Measurements from ENCODE around the gene TRIML2.
"Not testable (repeated sequence)": the region's sequence is repeated elsewhere in the genome, so short reads cannot be mapped to it uniquely, and the experiment has no call there.

TRIML2 gene

GRCh38 chr4:188106454-188106853, 2.9 kb downstream of the TRIML2 start:
- DNase-seq (ENCODE audit: low read depth): no peak

GRCh38 chr4:188092824-188093223, 16.6 kb downstream of the TRIML2 start:
- DNase-seq (ENCODE audit: low read depth): no peak

GRCh38 chr4:188086858-188087257, 22.5 kb downstream of the TRIML2 start:
- no peak for DNase-seq (ENCODE audit: low read depth)

- DNase-seq (ENCODE audit: low read depth): no peak
These were observed 26.6 kb downstream of the TRIML2 start for GRCh38 chr4:188082796-188083195.

- DNase-seq (ENCODE audit: low read depth): no peak
These were observed 31.3 kb downstream of the TRIML2 start for GRCh38 chr4:188078116-188078515.

- DNase-seq (ENCODE audit: low read depth): no peak
These were observed 33.2 kb downstream of the TRIML2 start for GRCh38 chr4:188076169-188076568.

- DNase-seq (ENCODE audit: low read depth): no peak
These were observed 48.3 kb downstream of the TRIML2 start for GRCh38 chr4:188061083-188061482.

- DNase-seq (ENCODE audit: low read depth): no peak
These were observed 56.1 kb downstream of the TRIML2 start for GRCh38 chr4:188053302-188053701.

GRCh38 chr4:188046657-188047056, 62.7 kb downstream of the TRIML2 start:
- DNase-seq (ENCODE audit: low read depth): no peak

GRCh38 chr4:188045461-188045860, 63.9 kb downstream of the TRIML2 start:
- not testable (repeated sequence) for DNase-seq (ENCODE audit: low read depth)

GRCh38 chr4:188043154-188043553, 66.2 kb downstream of the TRIML2 start:
- no peak for DNase-seq (ENCODE audit: low read depth)

GRCh38 chr4:188042191-188042590, 67.2 kb downstream of the TRIML2 start:
- DNase-seq (ENCODE audit: low read depth): no peak

GRCh38 chr4:188041721-188042120, 67.7 kb downstream of the TRIML2 start:
- no peak for DNase-seq (ENCODE audit: low read depth)
